Measurements from ENCODE around the gene HSD3B7.

The HSD3B7 gene

GRCh38 chr16:30982548-30983288 is 2.3 kb upstream of the HSD3B7 start:
- no peak for ATAC-seq
- TF ChIP-seq CSDC2 (CRISPR knock-in tag; IDR thresholded peaks at IDR 0.05), result no peak
- TF ChIP-seq CSRNP3 (CRISPR knock-in tag; IDR thresholded peaks at IDR 0.05), result no peak
- no peak for TF ChIP-seq ISL1 (CRISPR knock-in tag; IDR thresholded peaks at IDR 0.05)
- no peak for TF ChIP-seq RARB (CRISPR knock-in tag; IDR thresholded peaks at IDR 0.05)
- no peak for TF ChIP-seq GLIS3 (CRISPR knock-in tag; IDR thresholded peaks at IDR 0.05)
- TF ChIP-seq TSHZ2 (CRISPR knock-in tag; IDR thresholded peaks at IDR 0.05), result no peak
- TF ChIP-seq TOX (CRISPR knock-in tag; IDR thresholded peaks at IDR 0.05; ENCODE audit: borderline replicate concordance), result no peak
- no peak for TF ChIP-seq SNAI2 (CRISPR knock-in tag; IDR thresholded peaks at IDR 0.05)
- TF ChIP-seq CREB5 (CRISPR knock-in tag; IDR thresholded peaks at IDR 0.05; ENCODE audit: low read depth), result no peak
- no peak for TF ChIP-seq ZNF8 (CRISPR knock-in tag; IDR thresholded peaks at IDR 0.05)
- TF ChIP-seq ZNF70 (CRISPR knock-in tag; IDR thresholded peaks at IDR 0.05), result no peak
- TF ChIP-seq PATZ1 (CRISPR knock-in tag; IDR thresholded peaks at IDR 0.05; ENCODE audit: borderline replicate concordance), result no peak
- TF ChIP-seq BACH2 (CRISPR knock-in tag; IDR thresholded peaks at IDR 0.05; ENCODE audit: borderline replicate concordance), result no peak
- no peak for TF ChIP-seq TCF4 (CRISPR knock-in tag; IDR thresholded peaks at IDR 0.05; ENCODE audit: borderline replicate concordance)
- no peak for TF ChIP-seq ZFP3 (CRISPR knock-in tag; IDR thresholded peaks at IDR 0.05)
- TF ChIP-seq POU6F1 (CRISPR knock-in tag; IDR thresholded peaks at IDR 0.05; ENCODE audit: borderline replicate concordance, low read depth), result no peak
- no peak for TF ChIP-seq ARNTL (CRISPR knock-in tag; IDR thresholded peaks at IDR 0.05; ENCODE audit: borderline replicate concordance, low read depth)
- TF ChIP-seq OSR1 (CRISPR knock-in tag; IDR thresholded peaks at IDR 0.05), result no peak
- TF ChIP-seq ESRRG (CRISPR knock-in tag; IDR thresholded peaks at IDR 0.05), result no peak
- no peak for TF ChIP-seq ZNF565 (CRISPR knock-in tag; conservative IDR thresholded peaks at IDR 0.05; ENCODE audit: low read depth)

- ATAC-seq, result no peak
- TF ChIP-seq PATZ1 (CRISPR knock-in tag; IDR thresholded peaks at IDR 0.05; ENCODE audit: borderline replicate concordance) (no peak), PPARA (CRISPR knock-in tag; IDR thresholded peaks at IDR 0.05; ENCODE audit: borderline replicate concordance) (no peak), CREB5 (CRISPR knock-in tag; IDR thresholded peaks at IDR 0.05; ENCODE audit: low read depth) (no peak), ZFP3 (CRISPR knock-in tag; IDR thresholded peaks at IDR 0.05) (no peak), OSR1 (CRISPR knock-in tag; IDR thresholded peaks at IDR 0.05) (no peak), ZNF70 (CRISPR knock-in tag; IDR thresholded peaks at IDR 0.05) (no peak), TSHZ2 (CRISPR knock-in tag; IDR thresholded peaks at IDR 0.05) (no peak), CSDC2 (CRISPR knock-in tag; IDR thresholded peaks at IDR 0.05) (no peak)
These were observed 1.6 kb upstream of the HSD3B7 start for GRCh38 chr16:30983289-30983889.

Data from SK-N-SH treated with all-trans-retinoic acid at 6 μM for 48 hours (cell line).